H9 (cell line): ENCODE measurements around the gene ANTKMT. TPM values are rescaled to one million over a fixed set of nuclear protein-coding genes. Genes with fewer than 3 reads are reported as not detected.

Experiments
- DNase-seq: peaks from one replicate; pipeline ENCODE4 v3.0.0-alpha.2; 2017
- H2AFZ ChIP-seq: one replicate; pipeline ENCODE4 v1.6.1; 2013; ENCODE audit warnings: mild to moderate bottlenecking, low read length, control low read depth, moderate library complexity
- H2AK5ac ChIP-seq: 2 replicates; pipeline ENCODE4 v1.6.1; 2013; ENCODE audit warnings: low read length, control low read depth, mixed read lengths; ENCODE audit not compliant: insufficient read length
- H2BK120ac ChIP-seq: one replicate; pipeline ENCODE4 v1.6.1; 2013; ENCODE audit warnings: low read depth, mild to moderate bottlenecking, low read length, control low read depth, inconsistent platforms; ENCODE audit not compliant: poor library complexity, severe bottlenecking
- H2BK12ac ChIP-seq: 2 replicates; pipeline ENCODE4 v1.6.1; 2013; ENCODE audit warnings: low read length, control low read depth, mixed read lengths, low read depth; ENCODE audit not compliant: insufficient read length
- H2BK15ac ChIP-seq: 2 replicates; pipeline ENCODE4 v1.6.1; 2013; ENCODE audit warnings: low read depth, low read length, control low read depth
- H2BK20ac ChIP-seq: one replicate; pipeline ENCODE4 v1.6.1; 2013; ENCODE audit warnings: low read depth, mild to moderate bottlenecking, low read length, control low read depth, inconsistent platforms; ENCODE audit not compliant: poor library complexity, severe bottlenecking
- H2BK5ac ChIP-seq: 2 replicates; pipeline ENCODE4 v1.6.1; 2013; ENCODE audit warnings: low read length, control low read depth, mixed read lengths; ENCODE audit not compliant: insufficient read length
- H3K14ac ChIP-seq: 2 replicates; pipeline ENCODE4 v1.6.1; 2013; ENCODE audit warnings: low read length, control low read depth; ENCODE audit not compliant: insufficient read depth
- H3K18ac ChIP-seq: 2 replicates; pipeline ENCODE4 v1.6.1; 2013; ENCODE audit warnings: low read depth, mild to moderate bottlenecking, mixed read lengths, low read length, control low read depth; ENCODE audit not compliant: insufficient read length
- H3K23ac ChIP-seq: 2 replicates; pipeline ENCODE4 v1.6.1; 2013; ENCODE audit warnings: low read length, control low read depth, mixed read lengths, low read depth; ENCODE audit not compliant: insufficient read length
- H3K23me2 ChIP-seq: 2 replicates; pipeline ENCODE4 v1.6.1; 2013; ENCODE audit warnings: low read depth, mild to moderate bottlenecking, mixed read lengths, low read length, control low read depth; ENCODE audit not compliant: insufficient read length, poor library complexity, severe bottlenecking
- H3K27ac ChIP-seq: 2 replicates; pipeline ENCODE4 v1.5.1; 2013; ENCODE audit warnings: low read length, control low read depth, mixed read lengths, low read depth; ENCODE audit not compliant: insufficient read length
- H3K27me3 ChIP-seq: 2 replicates; pipeline ENCODE4 v1.6.1; 2013; ENCODE audit warnings: low read length, control low read depth, inconsistent platforms; ENCODE audit not compliant: insufficient read depth
- H3K4ac ChIP-seq: 2 replicates; pipeline ENCODE4 v1.6.1; 2013; ENCODE audit warnings: low read depth, mild to moderate bottlenecking, control low read depth, inconsistent platforms, low read length, moderate library complexity
- H3K4me1 ChIP-seq: 2 replicates; pipeline ENCODE4 v1.6.1; 2013; ENCODE audit warnings: low read length, control low read depth, inconsistent platforms; ENCODE audit not compliant: insufficient read depth
- H3K4me2 ChIP-seq: 2 replicates; pipeline ENCODE4 v1.6.1; 2013; ENCODE audit warnings: low read length, control low read depth, mixed read lengths; ENCODE audit not compliant: insufficient read length, insufficient read depth
- H3K56ac ChIP-seq: 2 replicates; pipeline ENCODE4 v1.6.1; 2013; ENCODE audit warnings: low read depth, mild to moderate bottlenecking, mixed read lengths, low read length, control low read depth; ENCODE audit not compliant: insufficient read length
- H3K79me1 ChIP-seq: 2 replicates; pipeline ENCODE4 v1.6.1; 2013; ENCODE audit warnings: low read depth, mild to moderate bottlenecking, moderate library complexity, low read length, control low read depth, inconsistent platforms; ENCODE audit not compliant: insufficient read depth, poor library complexity, severe bottlenecking
- H3K79me2 ChIP-seq: 2 replicates; pipeline ENCODE4 v1.6.1; 2013; ENCODE audit warnings: low read length, control low read depth, inconsistent platforms; ENCODE audit not compliant: insufficient read depth
- H3K9ac ChIP-seq: 2 replicates; pipeline ENCODE4 v1.6.1; 2013; ENCODE audit warnings: low read length, control low read depth, mixed read lengths; ENCODE audit not compliant: insufficient read length; ENCODE audit errors: extremely low read depth
- H3K9me3 ChIP-seq: one replicate; pipeline ENCODE4 v1.6.1; 2013; ENCODE audit warnings: low read depth, low read length, inconsistent platforms; ENCODE audit not compliant: control insufficient read depth
- H3T11ph ChIP-seq: one replicate; pipeline ENCODE4 v1.6.1; 2013; ENCODE audit warnings: mild to moderate bottlenecking, low read length, control low read depth, inconsistent platforms
- H4K20me1 ChIP-seq: one replicate; pipeline ENCODE4 v1.6.1; 2013; ENCODE audit not compliant: control insufficient read depth, insufficient read length, insufficient read depth
- H4K5ac ChIP-seq: 2 replicates; pipeline ENCODE4 v1.6.1; 2013; ENCODE audit warnings: low read depth, mild to moderate bottlenecking, mixed read lengths, low read length, control low read depth; ENCODE audit not compliant: insufficient read length
- H4K8ac ChIP-seq: replicated peaks from 2 replicates; pipeline ENCODE4 v1.6.1; 2013; ENCODE audit warnings: low read length, control low read depth, mixed read lengths, low read depth; ENCODE audit not compliant: insufficient read length
- H4K91ac ChIP-seq: 2 replicates; pipeline ENCODE4 v1.6.1; 2013; ENCODE audit warnings: low read depth, mild to moderate bottlenecking, moderate library complexity, mixed read lengths, low read length, control low read depth; ENCODE audit not compliant: insufficient read length
- H3K27ac Mint-ChIP-seq, 3 experiments: 2 replicates in 2 of 3; 3 replicates in 1 of 3; pipeline ENCODE4 v1.8.0; 2020 to 2021; ENCODE audit warnings: mixed read lengths in 3 of 3, mild to moderate bottlenecking in 1 of 3, moderate library complexity in 1 of 3
- H3K27me3 Mint-ChIP-seq: 2 replicates; pipeline ENCODE4 v1.8.0; 2021; ENCODE audit warnings: low read depth, mild to moderate bottlenecking, moderate library complexity, mixed read lengths
- H3K36me3 Mint-ChIP-seq, 3 experiments: 2 replicates in 2 of 3; 3 replicates in 1 of 3; pipeline ENCODE4 v1.8.0; 2020 to 2021; ENCODE audit warnings: low read depth in 3 of 3, mixed read lengths in 3 of 3; ENCODE audit not compliant: insufficient read depth in 1 of 3
- H3K4me1 Mint-ChIP-seq, 2 experiments: 2 replicates each; pipeline ENCODE4 v1.8.0; 2020; ENCODE audit warnings: mixed read lengths in 2 of 2
- H3K4me3 Mint-ChIP-seq, 2 experiments: 2 replicates in 1 of 2; 3 replicates in 1 of 2; pipeline ENCODE4 v1.8.0; 2020 to 2021; ENCODE audit warnings: mild to moderate bottlenecking in 2 of 2, mixed read lengths in 2 of 2, moderate library complexity in 1 of 2
- H3K9me3 Mint-ChIP-seq, 2 experiments: 2 replicates in 1 of 2; 3 replicates in 1 of 2; pipeline ENCODE4 v1.8.0; 2020; ENCODE audit warnings: mild to moderate bottlenecking in 2 of 2, mixed read lengths in 2 of 2, moderate library complexity in 1 of 2
- WGBS: extraction: QIAGEN DNeasy Blood & Tissue Kit; methylation state at CpG from one replicate; pipeline ENCODE4 v1.1.7; 2013; ENCODE audit warnings: missing lambda C conversion rate, low lambda C conversion rate, mixed read lengths; ENCODE audit not compliant: insufficient read length; ENCODE audit errors: extremely low coverage; 5-methylcytosine and 5-hydroxymethylcytosine counted together
- total RNA-seq: library from RNA; stranded (reverse); gene quantifications from 2 replicates; pipeline ENCODE4 v1.2.1, GENCODE V29; 2021
- TF ChIP-seq, protein P1 (sequence below): fragments of 200-600 bp; sonication (generic); conservative IDR thresholded peaks from 3 replicates; pipeline ENCODE4 v1.8.0; 2021; ENCODE audit warnings: antibody characterized with exemption, mild to moderate bottlenecking

The ANTKMT gene
- total RNA-seq, 1 experiment from 2014 or later, result 31.5 TPM

DNA sequence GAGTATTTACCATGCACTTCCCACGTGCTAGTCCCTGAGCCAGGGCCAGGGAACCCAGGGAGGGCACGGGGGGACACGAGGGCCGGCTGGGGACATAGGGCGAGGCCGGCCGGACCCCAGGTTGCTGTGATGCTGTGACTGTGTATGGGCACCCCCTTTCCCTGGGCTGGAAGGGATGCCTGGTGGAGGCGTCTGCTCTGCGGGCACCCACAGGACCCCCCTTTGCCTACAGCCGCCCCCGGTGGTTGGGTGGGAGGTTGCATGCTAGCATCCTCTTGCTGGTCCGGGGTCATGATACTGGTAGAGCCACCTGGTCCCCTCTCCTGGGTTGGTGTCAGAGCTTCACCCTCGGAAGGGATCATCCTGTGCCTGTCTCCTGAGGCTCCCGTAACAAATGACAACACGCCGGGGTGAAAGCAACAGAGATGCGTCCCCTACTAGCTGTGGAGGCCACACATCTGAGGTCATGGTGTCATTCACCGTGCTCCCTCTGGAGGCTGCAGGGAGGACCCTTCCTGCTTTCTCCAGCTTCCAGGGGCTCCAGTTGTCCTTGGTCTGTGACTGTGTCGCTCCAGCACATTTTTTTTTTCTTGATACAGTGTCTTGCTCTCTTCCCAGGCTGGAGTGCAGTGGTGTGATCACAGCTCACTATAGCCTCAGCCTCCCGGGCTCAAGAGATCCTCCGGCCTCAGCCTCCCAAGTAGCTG lies 23.0 kb downstream of the ANTKMT start:
- Histone ChIP-seq H3K4me1 (peaks cover 2% of the 10 kb centered on the region; the same call in 1 of the 2 replicates), H3K79me2 (no peaks in the 10 kb centered on the region), H2BK15ac (no peak overlapping the region), H2AFZ (no peak overlapping the region), H3K27me3 (no peaks in the 10 kb centered on the region), H3K18ac (no peak overlapping the region), H3K27ac (no peak overlapping the region), H4K91ac (no peak overlapping the region), H3K23me2 (peaks cover 10% of the 10 kb centered on the region), H2BK20ac (no peak overlapping the region), H3K4ac (no peak overlapping the region), H2BK120ac (no peak overlapping the region), H3K9ac (no peak overlapping the region), H3K14ac (no peak overlapping the region), H3K23ac (no peak overlapping the region), H3K79me1 (no peaks in the 10 kb centered on the region), H2BK12ac (no peak overlapping the region), H2AK5ac (no peak overlapping the region), H3K9me3 (no peaks in the 10 kb centered on the region), H2BK5ac (no peak overlapping the region), H4K8ac (no peak overlapping the region), H4K20me1 (no peaks in the 10 kb centered on the region), H4K5ac (no peak overlapping the region), H3K56ac (no peak overlapping the region), H3K4me2 (no peak overlapping the region), H3T11ph (no peak overlapping the region)
- peaks cover 5 to 7% of the 10 kb centered on the region in 2 experiments for H3K4me1 Mint-ChIP-seq
- no peaks in the 10 kb centered on the region for H3K27me3 Mint-ChIP-seq
- H3K36me3 Mint-ChIP-seq, result peaks cover 0 to 5% (median 0%) of the 10 kb centered on the region in 3 experiments; a peak in 1 of 7 replicates
- no peaks in the 10 kb centered on the region for H3K9me3 Mint-ChIP-seq
- DNase-seq, result no peak
- H3K4me3 Mint-ChIP-seq, result no peak overlapping the region; a peak in 1 of 5 replicates
- no peak overlapping the region for H3K27ac Mint-ChIP-seq
- TF ChIP-seq, protein P1, sequence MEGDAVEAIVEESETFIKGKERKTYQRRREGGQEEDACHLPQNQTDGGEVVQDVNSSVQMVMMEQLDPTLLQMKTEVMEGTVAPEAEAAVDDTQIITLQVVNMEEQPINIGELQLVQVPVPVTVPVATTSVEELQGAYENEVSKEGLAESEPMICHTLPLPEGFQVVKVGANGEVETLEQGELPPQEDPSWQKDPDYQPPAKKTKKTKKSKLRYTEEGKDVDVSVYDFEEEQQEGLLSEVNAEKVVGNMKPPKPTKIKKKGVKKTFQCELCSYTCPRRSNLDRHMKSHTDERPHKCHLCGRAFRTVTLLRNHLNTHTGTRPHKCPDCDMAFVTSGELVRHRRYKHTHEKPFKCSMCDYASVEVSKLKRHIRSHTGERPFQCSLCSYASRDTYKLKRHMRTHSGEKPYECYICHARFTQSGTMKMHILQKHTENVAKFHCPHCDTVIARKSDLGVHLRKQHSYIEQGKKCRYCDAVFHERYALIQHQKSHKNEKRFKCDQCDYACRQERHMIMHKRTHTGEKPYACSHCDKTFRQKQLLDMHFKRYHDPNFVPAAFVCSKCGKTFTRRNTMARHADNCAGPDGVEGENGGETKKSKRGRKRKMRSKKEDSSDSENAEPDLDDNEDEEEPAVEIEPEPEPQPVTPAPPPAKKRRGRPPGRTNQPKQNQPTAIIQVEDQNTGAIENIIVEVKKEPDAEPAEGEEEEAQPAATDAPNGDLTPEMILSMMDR, result peak; percentile 62
- no CpG with 5 or more reads among the region's 21 CpGs for WGBS
